Esophagus (tissue), 2 donors: ENCODE results near the gene ZNF358. TPM values are rescaled to one million over a fixed set of nuclear protein-coding genes. Genes with fewer than 3 reads are reported as not detected.
A peak's percentile ranks its signal among the peaks of the same experiment; 100 is the strongest.
"Not testable (repeated sequence)": the region's sequence is repeated elsewhere in the genome, so short reads cannot be mapped to it uniquely, and the experiment has no call there.

ENCODE experiments used
- H3K27ac ChIP-seq, 2 donors: one replicate each; pipeline ENCODE4 v1.5.1; 2013; ENCODE audit warnings: low read depth in 2 of 2, mild to moderate bottlenecking in 2 of 2, inconsistent platforms in 1 of 2, low read length in 1 of 2, moderate library complexity in 1 of 2
- H3K27me3 ChIP-seq, 2 donors: one replicate each; pipeline ENCODE4 v1.6.1; 2013; ENCODE audit warnings: low read length in 2 of 2, control low read depth in 1 of 2, mild to moderate bottlenecking in 1 of 2; ENCODE audit not compliant: insufficient read depth in 2 of 2, control insufficient read depth in 1 of 2
- H3K36me3 ChIP-seq, 2 donors: one replicate each; pipeline ENCODE4 v1.6.1; 2013; ENCODE audit warnings: low read length in 1 of 2; ENCODE audit not compliant: control insufficient read depth in 2 of 2, insufficient read depth in 2 of 2
- H3K4me1 ChIP-seq, 2 donors: one replicate each; pipeline ENCODE4 v1.6.1; 2013; ENCODE audit warnings: low read length in 1 of 2; ENCODE audit not compliant: control insufficient read depth in 2 of 2, insufficient read depth in 2 of 2
- H3K4me3 ChIP-seq, 2 donors: one replicate each; pipeline ENCODE4 v1.5.1; 2013; ENCODE audit warnings: low read length in 2 of 2, mild to moderate bottlenecking in 2 of 2, low read depth in 1 of 2, moderate library complexity in 1 of 2
- H3K9me3 ChIP-seq, 2 donors: one replicate each; pipeline ENCODE4 v1.6.1; 2013; ENCODE audit warnings: mild to moderate bottlenecking in 2 of 2, low read depth in 1 of 2, low read length in 1 of 2, moderate library complexity in 1 of 2; ENCODE audit not compliant: control insufficient read depth in 2 of 2, insufficient read depth in 1 of 2
- WGBS, 2 donors: extraction: QIAGEN DNeasy Blood & Tissue Kit; methylation state at CpG; one replicate each; pipeline ENCODE4 v1.1.7; 2013; 5-methylcytosine and 5-hydroxymethylcytosine counted together
- polyA plus RNA-seq, 2 donors: library from polyadenylated mRNA; stranded (reverse); fragments of 200-250 nt; gene quantifications; one replicate each; pipeline ENCODE4 v1.2.3, GENCODE V29; 2013
- donor health status: healthy with polysubstance abuse.
- donor health status: Bipolar disorder and iron deficiency.

Gene ZNF358
- polyA plus RNA-seq, 2 donors = 19.6 to 25.6 TPM

GRCh38 chr19:7533925-7534480 is 18.1 kb downstream of the ZNF358 start:
- Histone ChIP-seq H3K27me3 (no peaks in the 10 kb centered on the region), H3K4me1 (peaks cover 0 to 11% of the 10 kb centered on the region in 2 donors), H3K4me3 (peak overlapping the region; percentile 75 to 100), H3K27ac (peak overlapping the region; percentile 83 to 92), H3K9me3 (no peaks in the 10 kb centered on the region), H3K36me3 (peaks cover 0 to 8% of the 10 kb centered on the region in 2 donors)
- 1% methylated on average over 41 of the region's 41 CpGs for WGBS, 2 donors

DNA sequence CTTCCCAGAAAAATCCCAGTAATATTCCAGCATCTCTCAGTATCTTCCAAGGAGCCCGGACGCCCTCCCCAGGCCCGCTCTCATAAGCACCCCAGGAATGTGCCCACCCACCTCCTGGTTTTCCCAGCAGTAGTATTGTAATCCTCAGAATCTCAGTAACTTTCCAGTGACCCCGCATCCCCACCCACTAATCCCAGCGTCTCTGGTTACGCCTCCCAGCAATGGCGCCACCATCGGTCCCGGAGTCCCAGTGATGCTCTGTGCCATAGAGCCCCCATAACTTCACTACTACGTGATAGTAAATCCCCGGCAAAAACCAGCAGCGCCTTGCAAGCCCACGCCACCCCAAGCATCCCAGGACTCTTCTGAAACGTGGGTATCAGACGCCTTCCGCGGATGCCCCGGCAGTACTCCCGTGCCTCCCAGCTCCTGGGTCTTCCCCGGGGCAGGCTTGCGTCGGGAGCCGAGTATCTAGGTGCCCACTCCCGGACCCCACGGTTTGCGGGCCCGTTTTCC is 18.7 kb downstream of the ZNF358 start:
- H3K27me3 ChIP-seq = no peaks in the 10 kb centered on the region
- H3K36me3 ChIP-seq = peaks cover 0 to 2% of the 10 kb centered on the region in 2 donors
- no peaks in the 10 kb centered on the region for H3K9me3 ChIP-seq
- H3K4me3 ChIP-seq = peak overlapping the region; percentile 75 to 100
- H3K27ac ChIP-seq = peak overlapping the region; percentile 83 to 92
- 0% methylated on average over 27 of the region's 27 CpGs for WGBS, 2 donors
- H3K4me1 ChIP-seq = peaks cover 0 to 11% of the 10 kb centered on the region in 2 donors

DNA sequence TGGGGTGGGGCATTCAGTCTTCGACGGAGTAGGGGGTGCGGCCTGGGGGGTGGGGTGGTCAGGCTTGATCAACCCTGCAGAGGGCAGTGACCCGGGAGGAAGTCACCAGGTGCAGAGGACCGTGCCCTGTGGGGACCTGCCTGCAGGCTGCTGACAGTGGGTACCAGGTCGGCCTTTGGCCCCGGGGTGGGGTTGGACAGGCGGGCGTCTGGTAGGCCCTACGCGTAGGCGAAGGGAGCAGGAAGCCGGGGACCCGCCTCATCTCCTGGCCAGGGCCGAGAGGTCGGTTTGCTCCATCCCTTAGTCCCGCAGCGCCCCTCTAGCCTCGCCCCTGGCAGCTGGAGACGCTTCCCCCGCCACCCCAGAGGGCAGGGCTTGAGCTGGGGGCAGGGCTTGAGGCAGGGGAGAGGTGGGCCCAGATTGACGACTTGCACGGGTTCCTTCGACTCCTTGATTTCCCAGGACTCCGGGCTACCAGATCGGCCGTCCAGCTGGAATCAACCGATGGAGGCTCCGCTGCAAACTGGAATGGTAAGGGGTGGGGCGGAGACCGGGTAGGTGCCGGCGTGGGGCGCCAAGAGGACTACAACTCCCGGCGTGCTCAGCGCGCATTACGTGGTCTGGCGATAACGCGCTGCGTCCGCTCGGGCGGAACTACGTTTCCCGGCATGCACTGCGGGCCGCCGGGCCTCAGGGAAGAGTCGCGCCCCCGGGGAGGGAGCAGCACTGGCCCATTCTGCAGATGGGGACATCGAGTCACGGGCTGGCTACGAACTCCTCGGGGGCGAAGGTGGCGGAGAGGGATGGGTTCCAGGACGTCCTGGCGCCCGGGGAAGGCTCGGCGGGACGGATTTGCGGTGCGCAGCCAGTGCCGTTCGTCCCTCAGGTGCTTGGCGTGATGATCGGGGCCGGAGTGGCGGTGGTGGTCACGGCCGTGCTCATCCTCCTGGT is 19.4 kb downstream of the ZNF358 start, which contains the start of gene PNPLA6:
TSS of gene PNPLA6 (plus strand) at position 671 of the 951 bp plus-strand sequence. CDS start at position 743, 72 bp downstream.
- Histone ChIP-seq H3K4me1 (peaks cover 0 to 11% of the 10 kb centered on the region in 2 donors), H3K4me3 (peak within 1 kb of the TSS; percentile 75 to 100), H3K36me3 (peaks cover 0 to 6% of the 10 kb centered on the region in 2 donors), H3K9me3 (no peaks in the 10 kb centered on the region), H3K27me3 (no peaks in the 10 kb centered on the region), H3K27ac (peak within 1 kb of the TSS; percentile 83 to 92)
- WGBS, 2 donors = 0 to 1% methylated on average over 67 to 76 of the region's 76 CpGs

GRCh38 chr19:7535998-7536695 is 20.2 kb downstream of the ZNF358 start:
- peaks cover 0 to 13% of the 10 kb centered on the region in 2 donors for H3K36me3 ChIP-seq
- H3K27me3 ChIP-seq = no peaks in the 10 kb centered on the region
- peak overlapping the region; percentile 73 to 83 for H3K27ac ChIP-seq
- 14 to 16% methylated on average over 27 to 30 of the region's 30 CpGs for WGBS, 2 donors
- peak overlapping the region; percentile 75 to 100 for H3K4me3 ChIP-seq
- H3K4me1 ChIP-seq = peaks cover 0 to 11% of the 10 kb centered on the region in 2 donors
- no peaks in the 10 kb centered on the region for H3K9me3 ChIP-seq

GRCh38 chr19:7538990-7539389 is 23.1 kb downstream of the ZNF358 start:
- not testable (repeated sequence) for H3K9me3 ChIP-seq, H3K4me1 ChIP-seq, H3K4me3 ChIP-seq, H3K27ac ChIP-seq, H3K27me3 ChIP-seq
- WGBS, 2 donors = 96 to 98% methylated on average over 5 of the region's 5 CpGs
- H3K36me3 ChIP-seq = peaks cover 0 to 35% of the 10 kb centered on the region in 2 donors

- H3K4me3 ChIP-seq = no peak overlapping the region
- peaks cover 0 to 5% of the 10 kb centered on the region in 2 donors for H3K4me1 ChIP-seq
- no peaks in the 10 kb centered on the region for H3K9me3 ChIP-seq
- WGBS, 2 donors = 96% methylated on average over 28 of the region's 28 CpGs
- no peaks in the 10 kb centered on the region for H3K27me3 ChIP-seq
- H3K36me3 ChIP-seq = peaks cover 0 to 35% of the 10 kb centered on the region in 2 donors
- no peak overlapping the region for H3K27ac ChIP-seq
Measured at GRCh38 chr19:7539827-7540425, 24.0 kb downstream of the ZNF358 start.

DNA sequence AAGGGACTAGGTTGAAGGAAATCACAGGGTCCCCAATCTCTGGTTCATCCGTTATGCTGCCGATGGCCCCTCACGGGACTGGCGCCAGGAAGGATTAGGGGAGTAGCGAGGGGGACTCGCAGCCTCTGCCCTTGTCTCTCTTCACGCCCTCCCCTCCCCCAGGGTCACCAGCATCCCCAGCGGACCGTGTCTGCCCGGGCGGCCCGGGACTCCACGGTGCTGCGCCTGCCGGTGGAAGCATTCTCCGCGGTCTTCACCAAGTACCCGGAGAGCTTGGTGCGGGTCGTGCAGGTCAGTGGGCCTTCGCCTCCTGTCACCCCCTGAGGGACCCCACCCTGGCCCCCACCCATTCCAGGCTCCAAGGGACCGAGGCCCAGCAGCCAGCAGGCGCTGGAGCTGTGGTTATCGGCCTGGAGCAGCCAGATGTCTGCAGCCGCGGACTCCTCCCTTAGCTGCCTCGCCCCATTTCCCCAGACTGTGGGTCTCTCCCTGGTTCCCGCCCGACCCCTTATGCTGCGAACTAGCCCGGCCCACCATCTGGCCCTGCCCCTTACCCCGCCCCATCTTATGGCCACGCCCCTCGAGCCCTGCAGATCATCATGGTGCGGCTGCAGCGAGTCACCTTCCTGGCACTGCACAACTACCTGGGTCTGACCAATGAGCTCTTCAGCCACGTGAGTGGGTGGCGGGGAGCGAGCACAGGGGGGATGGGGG is 25.0 kb downstream of the ZNF358 start:
- H3K27me3 ChIP-seq = no peaks in the 10 kb centered on the region
- WGBS, 2 donors = 84 to 85% methylated on average over 32 to 39 of the region's 39 CpGs
- peaks cover 0 to 35% of the 10 kb centered on the region in 2 donors for H3K36me3 ChIP-seq
- no peaks in the 10 kb centered on the region for H3K9me3 ChIP-seq
- H3K4me3 ChIP-seq = no peak overlapping the region
- H3K4me1 ChIP-seq = peaks cover 0 to 2% of the 10 kb centered on the region in 2 donors
- no peak overlapping the region for H3K27ac ChIP-seq

- 94 to 97% methylated on average over 14 to 15 of the region's 15 CpGs for WGBS, 2 donors
- Histone ChIP-seq H3K4me3 (no peak overlapping the region), H3K27ac (no peak overlapping the region), H3K4me1 (no peaks in the 10 kb centered on the region), H3K9me3 (no peaks in the 10 kb centered on the region), H3K36me3 (peaks cover 0 to 35% of the 10 kb centered on the region in 2 donors), H3K27me3 (no peaks in the 10 kb centered on the region)
Measured at GRCh38 chr19:7541475-7541824, 25.5 kb downstream of the ZNF358 start.
